GM21786 (cell line): ENCODE measurements around the gene LYRM4.

Experiments
- ATAC-seq: cut with Tn5 transposase; IDR thresholded peaks from one replicate; pipeline ENCODE4 v1.9.1; 2021; ENCODE audit not compliant: unreplicated experiment

LYRM4 gene

DNA sequence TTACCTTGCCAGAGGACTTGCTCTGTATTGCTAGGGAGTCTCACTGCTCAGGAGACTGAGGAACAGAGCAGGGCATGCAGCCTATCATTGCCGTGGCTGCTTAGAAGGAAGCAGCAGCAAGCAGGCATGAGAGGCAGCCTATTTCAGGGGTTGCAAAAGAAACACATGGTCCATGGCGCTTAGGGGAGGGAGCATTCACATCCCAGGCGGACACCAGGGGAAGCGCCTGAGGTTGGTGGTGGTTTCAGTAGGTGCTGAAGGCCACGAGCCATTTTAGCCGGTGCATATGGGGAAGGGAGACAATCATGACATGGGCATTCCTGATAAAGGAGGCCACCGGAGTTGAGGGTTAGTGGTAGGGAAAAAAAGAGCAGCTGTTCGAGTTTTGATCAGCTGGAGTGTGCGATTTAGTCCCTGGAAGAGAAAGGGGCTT, 21.5 kb upstream of the LYRM4 start:
- no peak for ATAC-seq

DNA sequence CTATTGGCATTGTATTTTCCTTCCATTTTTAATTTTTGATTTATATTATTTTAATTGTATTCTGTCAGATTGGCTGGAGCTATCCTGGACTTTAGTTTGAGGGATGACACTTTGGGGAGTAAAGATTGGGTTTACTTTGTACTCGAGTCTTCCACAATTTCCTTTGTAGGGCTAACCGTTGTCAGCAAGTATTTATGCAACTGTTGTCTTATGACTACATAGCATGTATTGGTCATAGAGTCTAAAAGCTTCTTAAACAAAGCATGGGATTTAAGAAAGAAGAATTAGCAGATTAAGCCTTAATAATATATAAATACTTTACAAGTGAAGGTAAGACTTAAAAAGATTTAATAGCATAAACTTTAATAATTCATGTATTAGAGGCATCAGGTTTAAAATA, 20.2 kb upstream of the LYRM4 start:
- no peak for ATAC-seq

DNA sequence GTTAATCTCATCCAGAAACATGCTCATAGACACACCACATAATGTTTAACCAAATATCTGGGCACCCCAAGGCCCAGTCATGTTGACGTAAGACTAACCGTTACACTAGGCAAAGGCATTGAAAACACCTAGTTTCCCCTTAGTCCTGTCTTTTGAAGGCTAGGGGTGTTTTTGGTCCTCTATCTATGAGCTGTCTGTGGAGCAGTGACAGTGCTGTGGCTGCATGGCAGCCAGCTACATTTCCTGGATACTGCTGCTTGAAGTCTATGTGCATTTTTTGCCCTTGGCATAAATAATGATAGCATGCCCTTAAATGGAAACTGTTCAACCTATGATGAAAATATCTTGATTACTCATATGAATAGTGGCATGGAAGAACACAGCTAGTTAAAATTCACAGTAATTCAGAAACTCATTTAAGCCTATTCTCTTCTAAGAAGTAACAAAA, 19.2 kb upstream of the LYRM4 start:
- no peak for ATAC-seq

DNA sequence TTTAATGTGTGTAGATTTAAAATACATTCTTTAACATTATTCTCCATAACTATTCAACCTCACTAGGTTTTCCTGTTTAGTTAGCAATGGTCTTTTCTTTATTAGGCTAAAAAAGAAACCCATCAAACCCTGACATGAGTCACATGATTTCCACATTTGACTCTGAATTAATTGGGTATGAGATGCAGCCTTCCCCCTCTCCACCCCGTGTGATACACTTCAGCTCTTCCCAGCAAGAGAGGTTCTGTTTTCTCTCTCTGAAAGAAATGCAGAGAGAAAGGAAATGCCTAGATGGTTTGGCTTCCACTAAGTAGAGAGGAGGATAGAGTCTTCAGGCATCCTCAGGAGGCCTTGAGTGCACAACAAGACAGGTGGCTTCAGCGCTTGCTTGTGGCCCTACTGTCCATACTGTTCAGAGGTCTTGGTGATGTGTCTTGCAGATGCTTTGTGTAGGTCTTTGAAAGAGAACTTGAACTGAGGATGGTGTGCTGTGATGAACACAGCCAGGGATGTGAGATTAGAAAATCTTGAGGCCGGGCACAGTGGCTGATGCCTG, 17.9 kb upstream of the LYRM4 start:
- no peak for ATAC-seq

DNA sequence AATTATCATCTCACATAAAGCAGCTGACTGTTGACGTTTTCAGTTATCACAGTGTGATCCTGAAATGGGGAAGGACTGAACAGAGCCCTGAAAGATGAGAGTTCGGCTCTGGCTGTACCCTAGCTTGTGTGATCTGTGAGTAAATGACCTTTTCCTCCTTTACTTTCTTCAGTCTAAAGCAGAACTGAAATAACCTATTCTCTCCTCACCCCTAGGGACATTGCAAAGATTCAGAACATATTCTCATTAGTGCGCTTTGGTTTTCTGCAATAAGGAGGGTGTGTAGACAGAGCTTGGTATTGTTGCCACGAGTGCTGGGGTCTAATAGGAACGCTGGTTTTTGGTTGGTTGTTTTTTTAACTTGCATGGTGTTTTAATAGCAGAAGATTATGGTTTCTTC, 17.3 kb upstream of the LYRM4 start:
- peak; percentile 85 for ATAC-seq

DNA sequence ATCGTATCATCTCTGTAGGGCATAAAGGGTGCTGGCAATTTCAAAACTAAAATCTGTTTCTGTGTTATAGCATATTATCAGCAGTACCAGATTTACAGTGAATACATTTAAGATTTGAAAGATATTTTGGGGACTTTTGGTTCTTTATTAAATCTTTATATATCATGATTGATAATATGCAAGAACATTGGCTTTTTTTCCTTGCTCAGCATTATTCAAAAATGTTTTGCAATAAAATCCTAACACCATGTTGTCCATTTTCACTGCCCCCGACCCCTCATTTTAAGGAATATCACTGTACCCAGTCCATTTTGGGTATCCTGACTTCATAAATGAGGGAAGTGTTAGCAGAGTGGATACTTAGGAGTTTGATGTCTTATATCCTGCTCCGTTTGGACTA, 16.8 kb upstream of the LYRM4 start:
- no peak for ATAC-seq

DNA sequence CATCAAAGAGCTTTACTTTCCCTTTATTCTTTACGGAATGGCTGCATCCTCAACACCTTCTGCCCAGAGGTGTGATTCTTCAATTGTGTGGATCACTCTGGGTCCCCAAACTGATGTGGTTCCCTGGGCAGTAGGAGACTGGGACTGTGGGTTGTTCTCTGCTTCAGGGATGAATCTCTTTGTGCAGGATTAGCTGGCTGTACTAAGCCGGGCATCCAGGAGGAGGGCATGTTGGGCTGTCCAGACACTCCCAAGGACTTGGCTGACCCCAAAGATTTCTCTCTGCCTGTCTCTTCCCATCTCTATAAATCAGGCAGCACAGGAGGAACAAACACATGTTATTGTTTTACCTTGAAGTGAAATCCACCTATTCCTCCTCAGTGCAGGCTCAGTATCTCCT, 15.8 kb upstream of the LYRM4 start:
- no peak for ATAC-seq

DNA sequence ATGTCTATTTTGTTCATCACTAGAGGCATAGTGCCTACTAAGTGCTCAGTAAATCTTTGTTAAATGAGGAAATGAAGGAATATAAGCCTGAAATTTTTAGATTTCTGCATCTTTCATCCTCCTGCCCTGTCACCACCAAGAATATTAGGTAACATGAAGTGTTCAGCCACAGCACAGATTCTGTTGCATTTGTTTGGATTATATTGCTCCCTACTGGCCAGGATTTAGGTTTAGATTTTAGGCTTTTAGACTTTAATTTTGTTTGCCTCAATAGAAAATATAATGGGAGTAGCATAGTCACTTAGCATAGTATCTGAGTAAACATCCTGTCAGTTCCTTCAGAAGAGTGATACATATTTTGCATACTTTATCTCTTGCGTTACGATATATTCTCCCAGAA, 14.7 kb upstream of the LYRM4 start:
- no peak for ATAC-seq

DNA sequence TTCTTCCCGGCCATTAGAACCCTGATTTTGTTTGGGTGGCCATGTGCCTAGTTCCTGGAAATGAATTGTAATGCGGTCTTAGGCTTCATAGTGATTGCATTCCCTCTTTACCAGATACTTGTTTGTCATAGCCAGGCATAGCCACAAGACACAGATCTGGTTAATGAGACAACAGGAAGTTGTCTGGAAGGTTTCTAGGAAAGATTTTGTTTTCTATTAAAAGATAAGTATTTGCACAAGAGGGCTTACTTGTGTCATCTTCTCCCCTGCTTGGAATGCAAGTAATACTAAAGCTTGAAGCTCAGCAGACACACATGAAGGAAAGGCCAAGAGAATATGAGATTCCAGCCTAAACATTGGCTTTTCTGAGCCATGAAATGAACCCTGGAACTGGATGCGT, 13.5 kb upstream of the LYRM4 start:
- no peak for ATAC-seq

DNA sequence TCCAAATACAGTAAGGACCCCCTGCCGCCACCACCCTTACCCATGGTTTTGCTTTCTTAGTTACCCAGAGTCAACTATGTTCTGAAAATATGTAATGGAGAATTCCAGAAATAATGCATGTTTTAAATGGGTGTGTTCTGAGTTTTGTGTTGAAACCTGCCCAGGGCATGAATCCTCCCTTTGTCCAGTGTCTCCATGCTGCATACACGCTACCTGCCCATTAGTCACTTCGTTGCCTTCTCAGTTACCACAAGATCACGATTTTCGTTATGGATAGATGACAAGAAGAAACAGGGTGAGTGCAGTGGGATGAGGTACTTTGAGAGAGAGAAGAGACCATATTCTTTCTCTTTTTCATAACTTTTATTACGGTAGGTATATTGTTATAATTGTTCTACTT, 11.2 kb upstream of the LYRM4 start:
- no peak for ATAC-seq

DNA sequence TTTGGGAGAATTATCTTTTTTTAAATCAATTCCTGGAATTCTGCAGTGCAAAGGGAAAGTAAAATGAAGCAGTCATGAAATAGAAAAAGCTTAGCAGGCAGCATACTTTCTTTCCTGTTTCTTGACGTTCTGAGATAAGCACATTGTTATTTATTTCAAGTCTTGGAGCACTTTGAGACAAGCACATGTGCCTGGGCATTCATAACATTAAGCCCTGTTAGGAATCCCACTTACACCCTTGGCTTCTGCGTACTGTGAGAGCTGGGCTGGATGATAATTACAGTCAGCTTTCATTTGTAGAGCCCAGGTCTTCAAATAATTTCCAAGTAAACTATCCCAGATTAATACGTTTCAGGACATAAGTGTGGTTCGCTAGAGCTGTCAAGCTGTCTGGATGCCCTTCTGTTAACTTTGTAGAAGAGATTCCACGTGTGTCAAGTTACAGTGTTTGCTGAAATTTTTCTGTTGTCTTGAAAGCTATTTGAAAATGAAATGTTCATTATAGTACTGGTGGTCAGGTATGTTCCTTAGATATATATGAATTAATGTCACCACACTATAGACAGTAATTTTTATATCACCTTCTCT, 9.4 kb upstream of the LYRM4 start:
- no peak for ATAC-seq

DNA sequence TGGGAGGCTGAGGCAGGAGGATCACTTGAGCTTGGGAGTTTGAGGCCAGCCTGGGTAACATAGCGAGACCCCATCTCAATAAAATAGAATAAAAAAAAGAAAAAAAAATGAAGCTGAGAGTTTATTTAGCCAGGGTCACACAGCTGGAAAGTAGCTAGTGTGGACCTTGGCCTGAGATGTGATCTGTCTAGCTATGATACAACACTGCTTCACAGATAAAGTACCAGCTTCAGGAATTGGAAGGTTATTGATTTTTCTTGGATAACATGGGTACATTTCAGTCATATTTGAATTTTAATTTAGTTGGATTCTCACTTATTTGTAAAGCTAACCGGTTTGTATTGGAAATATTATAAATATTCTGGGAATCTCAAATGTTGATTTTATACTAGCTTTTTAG, 5.7 kb upstream of the LYRM4 start:
- no peak for ATAC-seq

DNA sequence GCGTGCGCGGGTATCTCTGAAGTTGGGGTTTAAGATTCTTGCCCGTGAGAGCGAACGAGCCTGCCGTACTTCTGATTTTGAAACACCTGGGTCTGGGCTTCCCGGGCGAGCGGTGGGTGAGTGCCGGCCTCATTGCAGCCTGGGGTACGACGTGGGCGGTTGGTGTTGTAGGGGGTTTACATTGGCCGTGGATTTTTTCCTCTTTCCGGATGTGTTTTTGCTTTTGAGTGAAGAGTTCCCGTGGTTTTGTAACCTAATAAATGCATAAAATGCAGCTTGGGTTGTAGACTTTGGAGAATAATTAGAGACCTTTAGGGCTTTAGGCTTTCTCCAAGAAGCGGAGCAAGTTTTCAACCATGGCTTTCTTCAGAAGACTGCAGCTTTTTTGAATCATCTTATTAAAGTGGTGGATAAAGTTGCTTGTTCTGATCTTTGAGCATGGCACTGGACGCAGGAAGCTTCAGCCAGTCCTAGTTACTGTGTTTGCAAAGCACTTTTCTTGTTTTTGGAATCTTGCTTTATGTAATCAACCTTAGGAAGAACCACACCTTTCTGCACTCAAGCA, 877 bp upstream of the LYRM4 start:
- no peak for ATAC-seq

DNA sequence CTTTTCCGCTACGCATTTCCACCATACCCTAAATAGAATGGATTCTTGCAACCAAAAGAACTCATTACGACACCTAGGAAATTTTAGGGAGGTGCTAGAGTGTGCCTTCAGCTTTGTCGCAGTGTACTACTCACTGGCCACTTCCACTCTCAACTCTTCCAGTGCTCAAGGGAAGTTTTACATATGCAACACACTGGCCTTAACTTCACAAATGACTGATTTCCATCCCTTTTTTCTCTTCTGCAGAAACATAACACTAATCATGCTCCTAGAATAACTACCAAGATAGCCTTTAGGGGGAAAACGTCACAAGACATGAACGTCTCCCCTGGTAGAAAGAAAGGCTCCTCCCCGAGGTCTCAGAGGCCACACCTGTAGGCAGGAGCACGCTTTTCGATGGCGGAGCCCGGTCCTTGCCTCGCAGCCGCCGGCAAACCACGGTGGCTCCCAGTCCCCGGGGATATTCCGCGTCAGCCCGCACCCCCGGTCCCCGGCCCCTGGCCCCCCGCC, 584 bp downstream of the LYRM4 start:
- ATAC-seq = peak; percentile 62

DNA sequence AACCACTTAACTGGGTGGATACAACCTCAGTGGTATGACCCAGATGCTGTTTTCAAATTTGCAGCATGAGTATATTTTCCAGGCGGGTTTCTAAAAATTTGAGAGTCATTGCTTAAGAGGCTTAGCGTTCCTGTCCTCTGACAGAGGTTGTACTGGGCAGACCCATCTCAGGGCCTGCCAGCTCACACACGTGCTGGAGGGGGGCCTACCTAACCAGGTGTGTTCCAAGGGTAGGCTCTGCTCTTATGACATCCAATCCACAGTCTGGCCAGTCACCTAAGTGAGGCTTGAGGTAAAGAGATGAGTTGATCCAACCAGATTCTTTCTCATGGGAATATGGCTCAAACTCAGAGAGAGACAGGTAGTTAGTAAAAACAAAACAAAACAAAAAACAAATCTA, 1.3 kb downstream of the LYRM4 start:
- ATAC-seq = no peak

DNA sequence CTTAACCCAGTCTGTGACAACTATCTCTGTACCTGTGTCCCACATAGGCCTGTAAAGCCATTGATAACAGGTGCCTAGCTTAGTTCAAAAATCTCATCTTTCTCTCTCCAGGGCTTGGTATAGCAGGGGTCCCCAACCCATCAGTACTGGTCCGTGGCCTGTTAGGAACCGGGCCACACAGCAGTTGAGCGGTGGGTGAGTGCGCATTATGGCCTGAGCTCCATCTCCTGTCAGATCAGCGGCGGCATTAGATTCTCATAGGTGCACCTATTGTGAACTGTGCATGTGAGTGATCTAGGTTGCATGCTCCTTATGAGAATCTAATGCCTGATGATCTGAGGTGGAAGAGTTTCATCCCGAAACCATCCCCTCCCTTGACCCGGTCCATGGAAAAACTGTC, 3.4 kb downstream of the LYRM4 start:
- no peak for ATAC-seq

DNA sequence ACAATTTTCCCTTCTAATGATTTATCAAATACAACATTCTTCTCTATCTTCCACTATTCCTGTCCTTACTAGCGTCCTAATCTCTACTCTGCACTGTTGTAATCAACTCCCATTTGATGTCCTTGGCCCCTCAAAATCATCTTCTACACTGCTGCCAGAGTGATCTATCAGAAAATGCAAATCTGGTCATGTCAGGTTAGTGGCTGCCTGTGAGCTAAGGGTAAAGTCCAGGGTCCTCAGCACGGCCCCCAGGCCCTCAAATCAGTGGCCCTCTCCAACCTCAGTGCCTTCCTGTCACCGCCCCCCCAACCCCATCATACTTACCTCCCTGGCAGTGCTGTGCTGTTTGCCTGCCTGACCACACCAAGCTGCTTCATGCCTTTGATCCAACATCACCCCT, 3.8 kb downstream of the LYRM4 start:
- no peak for ATAC-seq

DNA sequence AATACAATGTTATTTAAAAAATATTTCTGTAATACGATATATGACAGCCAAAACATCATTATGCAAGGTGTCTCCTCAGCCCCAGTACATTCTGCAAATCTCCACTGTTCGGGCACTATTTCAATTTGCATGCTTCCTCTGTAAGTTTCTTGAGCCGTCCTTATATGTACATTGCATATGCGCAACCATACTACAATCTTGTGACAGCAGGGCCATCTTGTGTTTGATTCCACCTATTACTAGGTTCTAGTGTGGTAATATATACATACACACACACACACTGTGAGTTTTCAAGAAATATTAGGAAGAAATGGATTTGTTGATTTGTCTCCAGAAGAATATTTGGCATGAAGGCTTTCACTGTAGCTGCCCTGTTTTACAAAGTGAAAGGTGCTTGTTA, 9.8 kb downstream of the LYRM4 start:
- ATAC-seq = no peak

DNA sequence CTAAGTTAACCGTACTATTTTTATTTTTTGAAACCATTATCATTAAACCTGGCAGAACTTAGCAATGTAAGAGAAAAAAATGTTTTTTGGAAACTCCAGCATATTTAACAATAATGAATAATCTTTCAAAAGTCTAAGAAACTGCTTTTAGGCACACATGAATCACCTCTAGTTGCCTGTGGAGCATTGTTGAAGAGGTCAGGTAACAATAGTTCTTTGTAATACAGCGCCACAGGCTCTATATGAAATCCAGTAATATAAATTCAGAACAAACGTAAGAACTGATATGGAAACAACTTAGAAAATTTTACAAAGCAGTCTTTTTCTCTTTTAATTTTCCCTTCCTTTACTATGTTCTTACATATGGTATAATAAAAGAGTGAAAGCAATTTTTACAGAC, 10.3 kb downstream of the LYRM4 start:
- no peak for ATAC-seq

DNA sequence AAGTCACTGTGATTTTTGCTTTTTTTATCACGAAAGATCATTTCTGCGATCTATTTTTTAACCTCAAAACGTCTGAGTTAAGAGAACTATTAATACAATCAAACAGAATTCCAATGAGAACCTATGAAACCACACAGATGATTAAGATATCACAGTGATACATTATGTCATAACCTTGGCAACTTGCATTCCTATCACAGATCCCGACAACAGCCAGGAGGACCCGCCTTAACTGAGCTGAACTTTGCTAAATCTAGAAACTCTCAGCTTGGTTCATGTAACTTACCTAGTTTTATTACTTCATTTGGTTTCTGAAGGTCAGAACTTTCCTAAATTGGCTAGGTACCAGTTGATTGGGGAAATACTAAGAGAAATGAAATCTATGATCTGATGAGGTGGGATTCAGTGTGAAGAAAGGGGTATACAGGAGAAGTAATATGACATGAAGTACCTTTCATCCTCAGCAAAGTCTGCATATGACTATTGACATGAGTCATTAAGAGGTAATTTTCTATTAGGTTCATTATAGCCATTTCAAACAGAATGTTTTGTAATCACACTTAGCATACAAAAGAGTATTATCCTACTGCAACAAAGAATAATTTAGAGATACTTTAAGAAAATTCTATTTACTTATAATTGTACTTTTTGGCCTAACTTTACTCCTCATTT, 11.2 kb downstream of the LYRM4 start:
- ATAC-seq = no peak

DNA sequence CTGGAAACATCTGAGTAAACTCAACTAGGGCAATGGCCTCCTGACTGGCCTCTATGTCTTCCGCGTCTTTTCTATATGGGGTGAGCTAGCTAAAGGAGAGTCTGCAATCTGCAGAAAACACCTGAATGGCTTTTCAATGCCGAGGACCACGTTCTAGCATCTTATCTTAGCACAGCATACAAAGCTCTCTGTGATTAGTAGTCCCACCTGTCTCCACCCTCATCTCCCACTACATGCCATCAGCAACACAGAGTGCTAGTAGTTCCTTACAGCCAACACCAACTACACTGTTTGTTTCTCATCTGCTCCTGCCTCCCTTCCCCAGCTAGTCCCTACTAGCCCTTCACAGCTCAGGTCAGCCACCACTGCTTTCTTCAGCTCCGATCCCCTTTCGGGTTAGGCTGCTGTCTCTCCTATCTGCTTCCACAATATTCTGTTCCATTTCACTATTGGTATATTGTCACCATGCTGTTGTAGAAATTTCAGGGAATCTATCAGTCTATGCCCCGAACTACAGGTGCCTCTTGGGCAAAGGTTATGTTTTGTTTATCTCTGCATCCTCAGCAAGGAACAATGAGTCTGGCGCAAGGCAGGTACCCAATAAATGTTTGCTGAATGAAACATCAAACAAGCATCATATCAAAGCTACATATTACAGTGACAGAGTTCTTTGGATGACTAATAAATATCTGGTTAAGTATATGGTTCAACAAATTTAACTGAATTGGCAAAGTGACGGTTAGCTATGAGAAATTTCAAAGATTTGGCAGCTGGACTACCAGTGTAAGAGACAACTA, 12.2 kb downstream of the LYRM4 start:
- ATAC-seq = no peak
